ENCODE measurements around the gene IFT122.
"Not testable (repeated sequence)": the region's sequence is repeated elsewhere in the genome, so short reads cannot be mapped to it uniquely, and the experiment has no call there.

The IFT122 gene

GRCh38 chr3:129476586-129476985 is 36.6 kb downstream of the IFT122 start:
- no peak for DNase-seq

- not testable (repeated sequence) for DNase-seq
Measured at GRCh38 chr3:129481225-129481765, 41.3 kb downstream of the IFT122 start.

- DNase-seq = no peak
Measured at GRCh38 chr3:129481766-129482332, 41.8 kb downstream of the IFT122 start.

GRCh38 chr3:129482721-129483120 is 42.7 kb downstream of the IFT122 start:
- peak; percentile 11 for DNase-seq

GRCh38 chr3:129483870-129484269 is 43.8 kb downstream of the IFT122 start:
- no peak for DNase-seq

GRCh38 chr3:129485146-129485545 is 45.1 kb downstream of the IFT122 start:
- not testable (repeated sequence) for DNase-seq

- DNase-seq = peak; percentile 33
Measured at GRCh38 chr3:129485721-129486663, 46.0 kb downstream of the IFT122 start.

- no peak for DNase-seq
Measured at GRCh38 chr3:129486664-129487035, 46.6 kb downstream of the IFT122 start.

GRCh38 chr3:129487183-129487867 is 47.3 kb downstream of the IFT122 start:
- DNase-seq = no peak

GRCh38 chr3:129487868-129488335 is 47.9 kb downstream of the IFT122 start:
- DNase-seq = not testable (repeated sequence)

GRCh38 chr3:129489258-129489657 is 49.2 kb downstream of the IFT122 start:
- not testable (repeated sequence) for DNase-seq

GRCh38 chr3:129490273-129490675 is 50.2 kb downstream of the IFT122 start:
- peak; percentile 84 for DNase-seq

GRCh38 chr3:129491077-129491476 is 51.1 kb downstream of the IFT122 start:
- DNase-seq = not testable (repeated sequence)

- no peak for DNase-seq
Measured at GRCh38 chr3:129491794-129492193, 51.8 kb downstream of the IFT122 start.

- DNase-seq = no peak
Measured at GRCh38 chr3:129492691-129493090, 52.7 kb downstream of the IFT122 start.

GRCh38 chr3:129493206-129493605 is 53.2 kb downstream of the IFT122 start:
- DNase-seq = no peak

- DNase-seq = not testable (repeated sequence)
Measured at GRCh38 chr3:129494499-129494898, 54.5 kb downstream of the IFT122 start.

GRCh38 chr3:129495006-129495639 is 55.1 kb downstream of the IFT122 start:
- DNase-seq = not testable (repeated sequence)

- not testable (repeated sequence) for DNase-seq
Measured at GRCh38 chr3:129497876-129498275, 57.9 kb downstream of the IFT122 start.

- not testable (repeated sequence) for DNase-seq
Measured at GRCh38 chr3:129498603-129499488, 58.8 kb downstream of the IFT122 start.

GRCh38 chr3:129499604-129500333 is 59.7 kb downstream of the IFT122 start:
- DNase-seq = not testable (repeated sequence)
